ENCODE results near the gene LMAN1.

Gene LMAN1, protein sequence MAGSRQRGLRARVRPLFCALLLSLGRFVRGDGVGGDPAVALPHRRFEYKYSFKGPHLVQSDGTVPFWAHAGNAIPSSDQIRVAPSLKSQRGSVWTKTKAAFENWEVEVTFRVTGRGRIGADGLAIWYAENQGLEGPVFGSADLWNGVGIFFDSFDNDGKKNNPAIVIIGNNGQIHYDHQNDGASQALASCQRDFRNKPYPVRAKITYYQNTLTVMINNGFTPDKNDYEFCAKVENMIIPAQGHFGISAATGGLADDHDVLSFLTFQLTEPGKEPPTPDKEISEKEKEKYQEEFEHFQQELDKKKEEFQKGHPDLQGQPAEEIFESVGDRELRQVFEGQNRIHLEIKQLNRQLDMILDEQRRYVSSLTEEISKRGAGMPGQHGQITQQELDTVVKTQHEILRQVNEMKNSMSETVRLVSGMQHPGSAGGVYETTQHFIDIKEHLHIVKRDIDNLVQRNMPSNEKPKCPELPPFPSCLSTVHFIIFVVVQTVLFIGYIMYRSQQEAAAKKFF

DNA sequence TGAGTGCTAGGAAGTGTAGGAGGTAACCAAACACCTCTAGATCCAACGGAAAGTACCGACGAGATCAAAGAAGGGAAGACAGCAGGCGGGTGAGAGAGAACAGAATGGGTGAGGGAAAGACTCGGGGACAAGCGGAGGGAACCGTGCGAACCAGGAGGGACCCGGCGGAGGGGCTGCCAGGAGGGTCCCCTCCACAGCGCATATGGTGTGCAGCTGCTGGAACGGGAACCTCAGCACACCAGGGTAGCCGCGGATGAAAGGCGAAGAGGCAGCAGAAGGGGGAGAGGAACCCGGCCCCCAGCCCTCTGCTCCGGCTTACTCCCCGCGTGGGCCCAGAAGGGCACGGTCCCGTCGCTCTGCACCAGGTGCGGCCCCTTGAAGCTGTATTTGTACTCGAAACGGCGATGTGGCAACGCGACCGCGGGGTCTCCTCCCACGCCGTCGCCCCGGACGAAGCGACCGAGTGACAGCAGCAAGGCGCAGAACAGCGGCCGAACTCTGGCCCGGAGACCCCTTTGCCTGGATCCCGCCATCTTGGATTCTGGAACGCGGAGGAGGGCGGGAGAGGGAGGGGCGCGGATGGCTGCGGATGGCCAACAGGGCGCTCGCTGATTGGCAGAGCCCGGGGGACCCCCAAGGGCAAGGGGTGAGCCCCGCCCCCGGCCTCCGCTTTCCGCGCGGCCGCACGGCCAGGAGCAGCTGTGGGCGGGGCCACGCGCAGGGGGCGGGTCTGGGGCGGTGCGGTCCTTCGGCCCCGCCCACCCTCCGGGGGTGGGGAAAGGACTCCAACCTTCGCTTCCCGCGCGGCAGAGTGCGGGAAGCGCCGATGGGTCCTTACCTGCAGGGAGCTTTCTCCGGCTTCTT lies at the start of gene LMAN1:
Gene LMAN1 (minus strand): TSS at position 554 of the 864 bp plus-strand sequence. CDS start 21 bp downstream, at position 533.
- peak; percentile 53 for DNase-seq (ENCODE audit: low read depth)

DNA sequence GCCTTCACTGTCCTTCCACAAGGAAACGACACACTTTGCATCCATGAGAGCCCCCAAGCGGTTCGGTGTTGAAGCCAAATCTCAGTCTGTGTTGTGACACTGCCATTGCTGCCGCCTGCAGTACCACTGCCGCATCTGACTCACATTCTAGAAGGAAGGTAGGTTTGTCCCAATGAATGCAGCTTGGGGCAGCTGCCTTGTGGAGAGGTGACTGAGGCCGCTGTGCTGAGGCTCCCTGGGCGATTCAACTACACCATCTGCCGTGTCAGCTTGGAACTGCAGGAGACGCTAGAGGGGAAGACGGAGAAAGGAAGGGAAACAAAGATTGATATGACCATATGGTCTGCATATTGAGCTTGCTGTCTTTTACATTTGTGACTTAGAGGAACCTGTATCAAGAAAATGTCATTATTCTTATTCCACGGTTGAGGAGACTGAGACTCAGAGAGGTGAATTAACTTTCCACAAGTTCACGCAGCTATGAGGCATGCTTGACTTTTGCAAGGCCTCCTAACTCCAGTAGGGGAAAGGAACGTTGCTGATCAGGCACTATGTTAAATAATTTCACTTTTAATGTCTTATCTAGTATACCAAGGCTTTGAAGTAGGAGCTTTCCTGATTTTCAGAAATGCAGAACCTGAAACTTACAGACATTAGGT lies 43.5 kb upstream of the LMAN1 start:
- DNase-seq (ENCODE audit: low read depth), result peak; percentile 23

- no peak for DNase-seq (ENCODE audit: low read depth)
Measured at GRCh38 chr18:59400407-59400806, 41.3 kb upstream of the LMAN1 start.

GRCh38 chr18:59395226-59396175 lies 36.4 kb upstream of the LMAN1 start:
- DNase-seq (ENCODE audit: low read depth), result no peak

- no peak for DNase-seq (ENCODE audit: low read depth)
Measured at GRCh38 chr18:59393381-59393780, 34.3 kb upstream of the LMAN1 start.

- no peak for DNase-seq (ENCODE audit: low read depth)
Measured at GRCh38 chr18:59388817-59389216, 29.8 kb upstream of the LMAN1 start.

GRCh38 chr18:59387687-59388565 lies 28.9 kb upstream of the LMAN1 start:
- DNase-seq (ENCODE audit: low read depth), result no peak

GRCh38 chr18:59386909-59387686 lies 28.0 kb upstream of the LMAN1 start:
- DNase-seq (ENCODE audit: low read depth), result no peak

GRCh38 chr18:59385191-59385590 lies 26.1 kb upstream of the LMAN1 start:
- DNase-seq (ENCODE audit: low read depth), result no peak

- no peak for DNase-seq (ENCODE audit: low read depth)
Measured at GRCh38 chr18:59383851-59384250, 24.8 kb upstream of the LMAN1 start.

DNA sequence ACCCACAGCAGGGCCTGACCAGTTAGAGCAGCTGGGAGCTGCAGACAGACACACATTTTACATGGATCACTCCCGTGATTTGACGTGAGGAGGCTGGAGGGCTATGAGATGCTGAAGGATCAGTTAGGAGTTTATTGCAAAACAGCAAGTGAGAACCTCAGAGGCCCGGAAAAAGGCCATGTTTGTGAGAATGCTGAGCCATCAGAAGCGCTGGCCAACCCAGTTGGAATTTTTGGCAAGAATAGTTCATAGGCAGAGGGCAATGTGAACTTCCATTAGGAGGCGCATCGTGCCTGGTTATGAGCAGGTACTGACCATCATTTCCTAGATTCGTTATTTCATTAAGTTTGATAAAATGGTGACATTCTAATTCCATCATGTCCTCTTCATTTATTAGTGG lies 23.3 kb upstream of the LMAN1 start:
- DNase-seq (ENCODE audit: low read depth), result no peak

DNA sequence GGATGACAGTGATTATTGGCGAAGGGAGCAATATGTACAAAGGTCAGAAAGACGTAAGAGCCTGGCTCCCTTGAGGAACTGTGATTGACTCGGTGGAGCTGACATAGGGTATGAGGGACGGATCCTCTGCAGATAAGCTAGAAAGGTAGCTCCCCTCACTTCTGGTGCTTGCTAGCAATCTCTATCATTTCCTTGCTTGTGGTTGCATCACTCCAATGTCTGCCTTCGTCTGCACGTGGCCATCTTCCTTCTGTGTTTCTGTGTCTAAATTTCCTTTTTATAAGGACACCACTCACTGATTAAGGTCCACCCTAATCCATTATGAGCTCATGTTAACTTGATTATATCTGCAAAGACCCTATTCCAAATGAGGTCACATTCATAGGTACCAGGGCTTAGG lies 22.9 kb upstream of the LMAN1 start:
- DNase-seq (ENCODE audit: low read depth), result no peak

DNA sequence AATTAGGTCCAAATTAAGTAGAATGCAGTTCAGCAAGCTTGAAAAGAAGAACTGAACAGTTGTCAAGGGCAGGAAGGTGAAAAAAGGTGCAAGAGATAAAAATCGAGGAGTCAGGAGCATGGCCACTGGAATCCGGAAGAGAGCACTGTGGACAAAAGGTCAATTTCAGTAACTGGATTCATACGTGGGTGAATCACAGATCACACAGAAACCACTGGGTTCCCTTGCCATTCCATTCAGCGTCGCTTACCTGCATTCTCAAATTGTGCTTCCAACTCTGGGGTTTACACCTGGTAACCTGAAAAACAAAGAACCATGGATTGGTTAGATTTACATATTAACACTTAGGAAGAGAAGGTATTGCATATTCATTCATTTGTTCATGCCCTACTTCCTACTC lies 21.6 kb upstream of the LMAN1 start:
- no peak for DNase-seq (ENCODE audit: low read depth)

GRCh38 chr18:59379772-59380522 lies 20.9 kb upstream of the LMAN1 start:
- peak; percentile 38 for DNase-seq (ENCODE audit: low read depth)

- no peak for DNase-seq (ENCODE audit: low read depth)
Measured at GRCh38 chr18:59377613-59378337, 18.7 kb upstream of the LMAN1 start.

DNA sequence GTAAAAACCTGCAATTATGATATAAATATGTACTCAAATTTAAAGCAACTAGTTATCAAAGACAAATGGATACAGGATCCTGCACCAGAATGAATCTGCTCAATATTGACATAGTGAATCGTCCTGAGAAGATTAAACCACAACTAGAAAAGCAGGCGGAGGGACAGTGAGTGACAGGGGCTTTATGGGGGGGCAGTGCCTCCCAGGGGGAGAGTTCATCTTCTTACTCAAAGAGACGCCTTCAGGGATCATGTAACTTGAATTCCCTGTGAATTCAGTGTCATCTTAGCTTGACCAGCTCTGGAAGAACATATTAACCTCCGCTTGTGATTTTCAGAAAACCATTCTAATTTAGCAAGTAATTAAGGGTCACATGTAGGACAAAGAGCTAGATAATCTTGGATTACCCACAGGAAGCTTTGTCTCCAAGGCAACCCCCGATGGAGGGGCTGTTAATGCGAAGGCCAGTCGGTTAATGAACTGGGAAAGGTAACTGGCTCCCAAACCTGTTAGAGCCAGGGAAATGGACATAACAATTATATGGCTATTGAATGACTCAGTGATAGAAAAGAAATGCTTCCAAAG lies 17.4 kb upstream of the LMAN1 start:
- DNase-seq (ENCODE audit: low read depth), result no peak

DNA sequence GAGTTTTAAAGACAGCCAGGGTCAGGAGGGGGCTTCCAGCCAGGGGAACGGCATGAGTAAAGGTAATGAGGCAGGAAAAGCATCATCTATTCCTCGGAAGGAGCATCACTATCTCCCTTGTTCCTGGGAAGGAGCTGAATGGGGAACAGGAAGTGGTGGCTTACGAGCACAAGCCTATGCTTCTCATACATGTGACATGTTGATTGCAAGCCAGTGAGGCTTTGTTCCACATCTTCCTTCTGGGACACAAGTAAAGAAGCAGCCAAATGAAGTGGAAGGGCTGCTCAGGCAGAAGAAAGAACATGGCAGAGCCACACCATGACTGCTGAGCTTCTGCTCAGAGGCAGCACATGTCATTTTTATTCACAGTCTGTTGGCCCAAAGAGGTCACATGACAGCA lies 15.1 kb upstream of the LMAN1 start:
- DNase-seq (ENCODE audit: low read depth), result no peak

GRCh38 chr18:59372975-59373374 lies 13.9 kb upstream of the LMAN1 start:
- DNase-seq (ENCODE audit: low read depth), result no peak
